ENCODE measurements around the gene ZNF396. TPM values are rescaled to one million over a fixed set of nuclear protein-coding genes. Genes with fewer than 3 reads are reported as not detected.

ZNF396 gene
- total RNA-seq, 2 donors from 2014 or later: 0.30 to 0.94 TPM

- no peak overlapping the region for H3K4me3 ChIP-seq
- no peaks in the 10 kb centered on the region for H3K27me3 ChIP-seq
- DNase-seq (ENCODE audit: low spot score): no peak
- H3K27ac ChIP-seq: no peak overlapping the region
- no peaks in the 10 kb centered on the region for H3K36me3 ChIP-seq
- TF ChIP-seq, protein P1, sequence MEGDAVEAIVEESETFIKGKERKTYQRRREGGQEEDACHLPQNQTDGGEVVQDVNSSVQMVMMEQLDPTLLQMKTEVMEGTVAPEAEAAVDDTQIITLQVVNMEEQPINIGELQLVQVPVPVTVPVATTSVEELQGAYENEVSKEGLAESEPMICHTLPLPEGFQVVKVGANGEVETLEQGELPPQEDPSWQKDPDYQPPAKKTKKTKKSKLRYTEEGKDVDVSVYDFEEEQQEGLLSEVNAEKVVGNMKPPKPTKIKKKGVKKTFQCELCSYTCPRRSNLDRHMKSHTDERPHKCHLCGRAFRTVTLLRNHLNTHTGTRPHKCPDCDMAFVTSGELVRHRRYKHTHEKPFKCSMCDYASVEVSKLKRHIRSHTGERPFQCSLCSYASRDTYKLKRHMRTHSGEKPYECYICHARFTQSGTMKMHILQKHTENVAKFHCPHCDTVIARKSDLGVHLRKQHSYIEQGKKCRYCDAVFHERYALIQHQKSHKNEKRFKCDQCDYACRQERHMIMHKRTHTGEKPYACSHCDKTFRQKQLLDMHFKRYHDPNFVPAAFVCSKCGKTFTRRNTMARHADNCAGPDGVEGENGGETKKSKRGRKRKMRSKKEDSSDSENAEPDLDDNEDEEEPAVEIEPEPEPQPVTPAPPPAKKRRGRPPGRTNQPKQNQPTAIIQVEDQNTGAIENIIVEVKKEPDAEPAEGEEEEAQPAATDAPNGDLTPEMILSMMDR (IDR thresholded peaks at IDR 0.05): no peak
- H3K4me1 ChIP-seq: peaks cover 0 to 9% of the 10 kb centered on the region in 2 donors
- peaks cover 0 to 24% of the 10 kb centered on the region in 2 donors for H3K9me3 ChIP-seq
Measured at GRCh38 chr18:35417223-35417622, 40.1 kb upstream of the ZNF396 start.

GRCh38 chr18:35415511-35416073 is 38.5 kb upstream of the ZNF396 start:
- Histone ChIP-seq H3K4me3 (no peak overlapping the region), H3K36me3 (no peaks in the 10 kb centered on the region), H3K27ac (no peak overlapping the region), H3K4me1 (peaks cover 0 to 9% of the 10 kb centered on the region in 2 donors), H3K9me3 (peaks cover 0 to 24% of the 10 kb centered on the region in 2 donors), H3K27me3 (no peaks in the 10 kb centered on the region)
- TF ChIP-seq, protein P1 (IDR thresholded peaks at IDR 0.05): no peak
- DNase-seq (ENCODE audit: low spot score): no peak

GRCh38 chr18:35413163-35413511 is 36.0 kb upstream of the ZNF396 start:
- Histone ChIP-seq H3K36me3 (no peaks in the 10 kb centered on the region), H3K9me3 (peaks cover 0 to 15% of the 10 kb centered on the region in 2 donors), H3K4me1 (peaks cover 0 to 9% of the 10 kb centered on the region in 2 donors), H3K27me3 (no peaks in the 10 kb centered on the region), H3K27ac (no peak overlapping the region), H3K4me3 (no peak overlapping the region)
- TF ChIP-seq, protein P1 (IDR thresholded peaks at IDR 0.05): no peak
- DNase-seq (ENCODE audit: low spot score): no peak

- Histone ChIP-seq H3K27ac (no peak overlapping the region), H3K36me3 (no peaks in the 10 kb centered on the region), H3K27me3 (no peaks in the 10 kb centered on the region), H3K4me3 (no peak overlapping the region), H3K4me1 (peaks cover 0 to 9% of the 10 kb centered on the region in 2 donors), H3K9me3 (peaks cover 0 to 2% of the 10 kb centered on the region in 2 donors)
- DNase-seq (ENCODE audit: low spot score): no peak
- TF ChIP-seq, protein P1 (IDR thresholded peaks at IDR 0.05): no peak
Measured at GRCh38 chr18:35411625-35412351, 34.7 kb upstream of the ZNF396 start.

GRCh38 chr18:35410561-35410960 is 33.4 kb upstream of the ZNF396 start:
- no peaks in the 10 kb centered on the region for H3K27me3 ChIP-seq
- TF ChIP-seq, protein P1 (IDR thresholded peaks at IDR 0.05): no peak

More at GRCh38 chr18:35410561-35410960, 33.4 kb upstream of the ZNF396 start:
- Histone ChIP-seq H3K4me3 (no peak overlapping the region), H3K27ac (no peak overlapping the region), H3K36me3 (no peaks in the 10 kb centered on the region), H3K4me1 (peaks cover 0 to 5% of the 10 kb centered on the region in 2 donors), H3K9me3 (no peaks in the 10 kb centered on the region)
- DNase-seq (ENCODE audit: low spot score): no peak

Measured in right atrium auricular region (tissue), 2 donors.